ENCODE measurements around the gene TSPAN18. TPM values are rescaled to one million over a fixed set of nuclear protein-coding genes. Genes with fewer than 3 reads are reported as not detected.

The TSPAN18 gene
- total RNA-seq, 2 experiments from 2014 or later = 7.5 to 8.7 TPM

DNA sequence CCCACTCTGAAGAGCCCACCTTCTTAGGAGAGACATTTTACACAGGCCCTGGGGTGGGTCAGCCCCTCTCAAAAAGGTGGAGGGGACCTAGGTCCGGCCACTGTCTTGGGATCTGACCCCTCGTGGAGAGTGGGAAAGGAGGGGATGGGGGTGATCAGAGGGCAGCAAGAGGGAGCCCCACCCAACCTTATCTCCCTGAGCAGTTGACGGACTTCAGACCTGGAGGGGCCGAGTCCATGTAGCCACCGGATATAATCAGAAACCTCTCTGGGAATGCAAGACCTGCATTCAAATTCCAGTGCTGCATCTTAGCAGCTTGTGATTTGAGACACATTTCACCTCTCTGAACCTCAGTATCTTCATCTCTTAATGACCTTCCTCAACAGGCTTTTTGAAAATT, 179.9 kb downstream of the TSPAN18 start:
- H3K27me3 Mint-ChIP-seq (ENCODE audit: low read depth) = no peaks in the 10 kb centered on the region
- H3K36me3 Mint-ChIP-seq (ENCODE audit: low read depth) = no peaks in the 10 kb centered on the region
- CTCF ChIA-PET = no interaction called here
- POLR2A ChIA-PET = no interaction called here
- DNase-seq = no peak
- ATAC-seq = no peak
- H3K9me3 Mint-ChIP-seq (ENCODE audit: insufficient read depth) = no peaks in the 10 kb centered on the region
- no peak overlapping the region for H3K4me3 Mint-ChIP-seq
- H3K4me1 Mint-ChIP-seq (ENCODE audit: low read depth) = no peaks in the 10 kb centered on the region
- no peak overlapping the region for H3K27ac Mint-ChIP-seq

- CTCF ChIA-PET = interaction anchor here (1.1 to 3.2 kb wide), 2 partner anchors 15 to 18 kb away, joined by 3 to 23 read pairs; no protein-coding TSS in a partner anchor
Measured at GRCh38 chr11:44909557-44909956, 182.8 kb downstream of the TSPAN18 start.

GRCh38 chr11:44910591-44910990, 183.8 kb downstream of the TSPAN18 start:
- H3K4me3 Mint-ChIP-seq = no peak overlapping the region
- ChIA-PET POLR2A (no interaction called here), CTCF (interaction anchor here (0.6 to 3.2 kb wide), 21 partner anchors 17 to 354 kb away, joined by 3 to 23 read pairs (median 4); no protein-coding TSS in a partner anchor)
- H3K36me3 Mint-ChIP-seq (ENCODE audit: low read depth) = no peaks in the 10 kb centered on the region
- H3K9me3 Mint-ChIP-seq (ENCODE audit: insufficient read depth) = no peaks in the 10 kb centered on the region
- peaks cover 3% of the 10 kb centered on the region for H3K27me3 Mint-ChIP-seq (ENCODE audit: low read depth)
- no peaks in the 10 kb centered on the region for H3K4me1 Mint-ChIP-seq (ENCODE audit: low read depth)
- ATAC-seq (no peak), DNase-seq (no peak)
- H3K27ac Mint-ChIP-seq = no peak overlapping the region

More at GRCh38 chr11:44909557-44909956, 182.8 kb downstream of the TSPAN18 start:
- no peak for ATAC-seq
- H3K27me3 Mint-ChIP-seq (ENCODE audit: low read depth) = no peaks in the 10 kb centered on the region
- POLR2A ChIA-PET = no interaction called here
- no peaks in the 10 kb centered on the region for H3K4me1 Mint-ChIP-seq (ENCODE audit: low read depth)
- no peak for DNase-seq
- no peak overlapping the region for H3K27ac Mint-ChIP-seq
- no peaks in the 10 kb centered on the region for H3K9me3 Mint-ChIP-seq (ENCODE audit: insufficient read depth)
- H3K36me3 Mint-ChIP-seq (ENCODE audit: low read depth) = no peaks in the 10 kb centered on the region
- no peak overlapping the region for H3K4me3 Mint-ChIP-seq

GRCh38 chr11:44911029-44911814, 184.5 kb downstream of the TSPAN18 start:
- POLR2A ChIA-PET = no interaction called here
- no peak overlapping the region for H3K27ac Mint-ChIP-seq

GRCh38 chr11:44912270-44912987, 185.7 kb downstream of the TSPAN18 start:
- H3K36me3 Mint-ChIP-seq (ENCODE audit: low read depth) = no peaks in the 10 kb centered on the region
- no peaks in the 10 kb centered on the region for H3K4me1 Mint-ChIP-seq (ENCODE audit: low read depth)
- no peaks in the 10 kb centered on the region for H3K9me3 Mint-ChIP-seq (ENCODE audit: insufficient read depth)
- H3K27me3 Mint-ChIP-seq (ENCODE audit: low read depth) = peaks cover 6% of the 10 kb centered on the region
- no peak for DNase-seq
- ChIA-PET POLR2A (no interaction called here), CTCF (interaction anchor here (1.2 to 3.2 kb wide), 8 partner anchors 15 to 356 kb away, joined by 3 to 23 read pairs (median 6); no protein-coding TSS in a partner anchor)
- ATAC-seq = no peak
- H3K4me3 Mint-ChIP-seq = no peak overlapping the region
- no peak overlapping the region for H3K27ac Mint-ChIP-seq

More at GRCh38 chr11:44911029-44911814, 184.5 kb downstream of the TSPAN18 start:
- Mint-ChIP-seq H3K36me3 (ENCODE audit: low read depth) (no peaks in the 10 kb centered on the region), H3K4me1 (ENCODE audit: low read depth) (no peaks in the 10 kb centered on the region), H3K27me3 (ENCODE audit: low read depth) (peaks cover 3% of the 10 kb centered on the region), H3K4me3 (no peak overlapping the region), H3K9me3 (ENCODE audit: insufficient read depth) (no peaks in the 10 kb centered on the region)
- DNase-seq (peak; percentile 91), ATAC-seq (peak; percentile 82)
- CTCF ChIA-PET = interaction anchor here (0.6 to 3.2 kb wide), 46 partner anchors 8 to 356 kb away, joined by 3 to 23 read pairs (median 4); no protein-coding TSS in a partner anchor

DNA sequence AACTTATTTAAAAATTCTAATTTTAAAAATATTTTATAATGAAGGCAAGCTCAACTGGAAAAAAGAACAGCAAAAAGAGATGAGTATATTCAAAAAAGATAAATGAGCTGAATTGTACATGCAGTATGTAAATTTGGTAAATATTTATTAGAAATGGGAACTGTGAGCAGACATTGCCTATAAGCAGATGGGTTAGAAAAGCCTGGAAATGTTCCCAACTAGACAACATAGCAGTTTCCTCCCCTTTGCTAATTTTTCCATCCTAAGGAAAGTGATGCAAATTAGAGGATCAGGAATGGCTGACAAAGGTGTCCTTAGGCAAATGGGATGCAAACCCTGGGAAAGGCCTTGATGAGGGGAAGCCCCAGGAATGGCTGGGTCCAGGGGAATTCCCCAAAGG, 186.7 kb downstream of the TSPAN18 start:
- ChIA-PET CTCF (no interaction called here), POLR2A (no interaction called here)
- Mint-ChIP-seq H3K4me3 (no peak overlapping the region), H3K36me3 (ENCODE audit: low read depth) (no peaks in the 10 kb centered on the region), H3K4me1 (ENCODE audit: low read depth) (no peaks in the 10 kb centered on the region), H3K9me3 (ENCODE audit: insufficient read depth) (no peaks in the 10 kb centered on the region), H3K27me3 (ENCODE audit: low read depth) (peaks cover 6% of the 10 kb centered on the region), H3K27ac (no peak overlapping the region)
- DNase-seq (no peak), ATAC-seq (no peak)

DNA sequence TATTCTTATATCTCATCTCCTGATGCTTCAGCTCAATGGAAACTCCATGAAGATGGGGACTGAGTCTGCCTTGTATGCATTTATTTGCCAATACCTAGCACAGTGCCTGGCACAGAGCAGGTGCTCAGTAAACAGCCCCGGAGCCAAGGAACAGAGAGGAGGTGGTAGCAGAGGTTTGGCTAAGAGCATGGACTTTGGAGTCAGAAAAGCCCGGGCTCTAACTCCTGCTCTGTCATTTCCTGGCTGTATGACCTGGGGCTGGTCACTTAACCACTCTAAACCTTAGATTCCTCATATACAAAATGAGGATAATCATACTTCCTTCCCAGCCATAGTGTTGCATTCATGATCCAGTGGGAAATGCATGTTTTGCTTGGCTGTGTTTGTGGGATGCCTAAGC, 187.3 kb downstream of the TSPAN18 start:
- H3K9me3 Mint-ChIP-seq (ENCODE audit: insufficient read depth) = no peaks in the 10 kb centered on the region
- no peak overlapping the region for H3K27ac Mint-ChIP-seq
- H3K36me3 Mint-ChIP-seq (ENCODE audit: low read depth) = no peaks in the 10 kb centered on the region
- CTCF ChIA-PET = interaction anchor here (1.1 to 1.2 kb wide), 2 partner anchors 22 to 189 kb away, joined by 3 read pairs; no protein-coding TSS in a partner anchor
- no peak overlapping the region for H3K4me3 Mint-ChIP-seq
- peaks cover 6% of the 10 kb centered on the region for H3K27me3 Mint-ChIP-seq (ENCODE audit: low read depth)
- H3K4me1 Mint-ChIP-seq (ENCODE audit: low read depth) = no peaks in the 10 kb centered on the region
- DNase-seq = no peak
- no peak for ATAC-seq
- POLR2A ChIA-PET = no interaction called here

DNA sequence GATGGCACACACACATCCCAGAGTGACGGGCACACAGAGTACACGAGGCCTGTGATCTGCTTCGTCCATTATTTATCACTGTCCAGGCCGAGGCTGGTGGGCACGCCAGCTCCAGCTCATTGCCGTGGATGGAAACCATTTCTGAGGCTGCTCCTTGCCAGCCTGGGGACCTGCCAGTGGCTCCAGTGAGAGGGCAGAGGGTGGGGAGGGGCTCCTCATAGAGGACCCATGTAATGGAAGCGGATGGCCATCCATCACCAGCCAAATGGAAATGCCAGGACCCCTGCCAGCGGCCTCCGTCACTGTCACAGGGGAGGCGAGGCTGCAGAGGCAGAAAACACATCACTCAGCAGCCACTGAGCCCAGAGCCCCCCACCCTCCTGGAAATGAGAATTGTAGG, 188.2 kb downstream of the TSPAN18 start:
- DNase-seq (no peak), ATAC-seq (no peak)
- H3K36me3 Mint-ChIP-seq (ENCODE audit: low read depth) = no peaks in the 10 kb centered on the region
- ChIA-PET POLR2A (no interaction called here), CTCF (interaction anchor here (0.9 to 1.4 kb wide), 5 partner anchors 12 to 189 kb away, joined by 3 to 6 read pairs (median 3); no protein-coding TSS in a partner anchor)
- H3K4me1 Mint-ChIP-seq (ENCODE audit: low read depth) = no peaks in the 10 kb centered on the region
- H3K27ac Mint-ChIP-seq = no peak overlapping the region
- no peaks in the 10 kb centered on the region for H3K9me3 Mint-ChIP-seq (ENCODE audit: insufficient read depth)
- peaks cover 6% of the 10 kb centered on the region for H3K27me3 Mint-ChIP-seq (ENCODE audit: low read depth)
- no peak overlapping the region for H3K4me3 Mint-ChIP-seq

DNA sequence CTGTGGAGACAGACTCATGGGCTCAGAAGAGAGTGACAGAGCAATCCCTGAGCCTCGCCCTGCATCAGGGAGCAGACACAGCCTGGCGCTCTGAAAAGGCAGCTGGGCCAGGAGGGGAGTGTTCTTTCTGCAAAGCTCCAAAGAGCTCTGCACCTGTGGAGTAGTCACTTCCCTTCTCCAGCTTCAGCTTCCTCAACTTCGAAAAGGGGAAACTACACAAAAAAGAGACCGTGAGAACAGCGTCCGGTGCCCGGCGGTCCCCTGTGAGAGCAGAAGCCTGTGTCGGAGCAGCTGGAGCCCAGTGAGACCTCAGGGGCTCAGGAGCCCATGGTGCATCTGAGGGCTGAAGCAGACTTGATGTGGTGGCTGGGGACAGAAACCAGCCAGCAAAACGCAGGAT, 188.9 kb downstream of the TSPAN18 start:
- Mint-ChIP-seq H3K27ac (no peak overlapping the region), H3K4me1 (ENCODE audit: low read depth) (no peaks in the 10 kb centered on the region), H3K9me3 (ENCODE audit: insufficient read depth) (no peaks in the 10 kb centered on the region), H3K4me3 (no peak overlapping the region), H3K36me3 (ENCODE audit: low read depth) (no peaks in the 10 kb centered on the region), H3K27me3 (ENCODE audit: low read depth) (peaks cover 6% of the 10 kb centered on the region)
- DNase-seq (no peak), ATAC-seq (no peak)
- CTCF ChIA-PET = interaction anchor here (0.9 to 1.4 kb wide), 3 partner anchors 11 to 141 kb away, joined by 3 to 6 read pairs (median 4); no protein-coding TSS in a partner anchor
- POLR2A ChIA-PET = no interaction called here

DNA sequence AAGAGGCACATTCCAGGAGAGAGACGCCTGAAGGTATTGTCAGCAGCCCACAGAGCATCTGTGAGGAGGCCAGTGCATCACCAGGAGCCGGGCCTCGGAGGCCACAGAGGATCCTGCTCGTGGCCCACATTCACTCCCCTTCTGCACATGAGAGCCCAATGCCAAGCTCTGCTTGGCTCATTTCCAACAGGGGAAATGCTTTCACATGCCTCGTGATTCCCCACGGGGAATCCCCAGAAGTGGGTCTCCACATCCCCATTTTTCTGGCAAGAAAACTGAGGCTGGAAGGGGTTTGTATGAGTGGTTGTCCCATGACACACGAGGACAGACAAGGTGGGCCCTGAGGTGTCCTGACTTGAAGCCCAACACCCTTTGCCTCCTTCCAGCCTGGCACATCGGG, 189.6 kb downstream of the TSPAN18 start:
- no peak for DNase-seq
- ChIA-PET CTCF (no interaction called here), POLR2A (no interaction called here)
- H3K4me3 Mint-ChIP-seq = no peak overlapping the region
- no peaks in the 10 kb centered on the region for H3K36me3 Mint-ChIP-seq (ENCODE audit: low read depth)
- no peak overlapping the region for H3K27ac Mint-ChIP-seq
- peaks cover 6% of the 10 kb centered on the region for H3K27me3 Mint-ChIP-seq (ENCODE audit: low read depth)
- no peaks in the 10 kb centered on the region for H3K4me1 Mint-ChIP-seq (ENCODE audit: low read depth)
- no peak for ATAC-seq
- no peaks in the 10 kb centered on the region for H3K9me3 Mint-ChIP-seq (ENCODE audit: insufficient read depth)

DNA sequence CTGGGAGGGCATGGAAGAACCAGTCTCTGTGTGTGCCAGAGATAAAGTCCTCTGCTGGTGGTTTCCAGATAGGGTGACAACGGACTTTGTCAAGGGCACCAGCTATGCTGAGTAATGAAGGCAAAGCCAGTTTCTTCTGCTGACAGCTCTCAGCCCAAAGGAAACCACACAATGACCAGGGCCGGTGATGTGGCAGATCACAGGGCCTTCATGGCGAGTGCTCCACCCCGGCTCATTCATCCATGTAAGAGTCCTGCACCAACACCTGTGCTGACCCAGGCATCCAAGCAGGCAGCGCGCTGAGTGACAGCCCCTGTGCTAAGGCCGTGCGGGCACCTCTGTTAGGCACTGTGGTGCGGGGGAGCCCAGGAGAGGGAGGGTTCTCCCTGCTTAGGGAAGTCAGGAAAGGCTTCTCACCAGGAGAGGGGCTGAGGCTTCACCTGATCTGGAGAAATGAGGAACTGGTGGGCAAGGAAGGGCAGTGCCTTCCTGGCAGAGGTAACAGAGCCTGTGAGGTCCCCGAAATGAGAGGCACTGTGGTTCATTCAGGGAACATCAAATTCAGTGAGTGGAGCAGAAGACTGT, 190.1 kb downstream of the TSPAN18 start:
- DNase-seq (no peak), ATAC-seq (no peak)
- no peaks in the 10 kb centered on the region for H3K4me1 Mint-ChIP-seq (ENCODE audit: low read depth)
- POLR2A ChIA-PET = no interaction called here
- no peaks in the 10 kb centered on the region for H3K9me3 Mint-ChIP-seq (ENCODE audit: insufficient read depth)
- H3K4me3 Mint-ChIP-seq = no peak overlapping the region
- CTCF ChIA-PET = no interaction called here
- no peak overlapping the region for H3K27ac Mint-ChIP-seq
- peaks cover 6% of the 10 kb centered on the region for H3K27me3 Mint-ChIP-seq (ENCODE audit: low read depth)
- no peaks in the 10 kb centered on the region for H3K36me3 Mint-ChIP-seq (ENCODE audit: low read depth)

DNA sequence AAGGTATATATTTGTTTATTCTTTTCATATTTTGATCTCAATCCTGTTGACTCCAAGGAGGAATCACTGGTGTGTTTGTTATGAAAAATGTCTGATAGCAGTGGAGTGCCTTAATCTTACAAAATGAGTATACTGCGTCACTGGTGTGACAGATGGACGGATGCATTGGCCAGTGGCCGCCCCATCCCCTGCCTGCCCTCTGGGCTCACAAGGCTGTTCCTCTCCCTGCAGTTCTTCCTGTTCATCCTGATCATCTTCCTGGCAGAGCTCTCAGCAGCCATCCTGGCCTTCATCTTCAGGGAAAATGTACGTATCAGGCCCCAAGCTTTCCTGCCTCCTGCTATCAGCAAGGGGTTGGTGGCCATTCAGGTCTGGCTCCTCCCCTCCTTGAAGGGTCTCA, 191.0 kb downstream of the TSPAN18 start:
- peaks cover 6% of the 10 kb centered on the region for H3K27me3 Mint-ChIP-seq (ENCODE audit: low read depth)
- H3K4me1 Mint-ChIP-seq (ENCODE audit: low read depth) = no peaks in the 10 kb centered on the region
- DNase-seq (no peak), ATAC-seq (no peak)
- ChIA-PET POLR2A (no interaction called here), CTCF (no interaction called here)
- no peak overlapping the region for H3K4me3 Mint-ChIP-seq
- no peaks in the 10 kb centered on the region for H3K36me3 Mint-ChIP-seq (ENCODE audit: low read depth)
- no peaks in the 10 kb centered on the region for H3K9me3 Mint-ChIP-seq (ENCODE audit: insufficient read depth)
- no peak overlapping the region for H3K27ac Mint-ChIP-seq

Data from activated CD8-positive, alpha-beta T cell treated with anti-CD3 and anti-CD28 coated beads, Interleukin-2, amount 10 ng/mL, durations not matched to agents 7 days and 5 days (primary cell).